GM23338 (cell line): ENCODE results near the gene DAPK1. TPM values are rescaled to one million over a fixed set of nuclear protein-coding genes. Genes with fewer than 3 reads are reported as not detected.

ENCODE experiments used
- ATAC-seq: fragments of 200-7000 bp; cut with Tn5 transposase; 3 replicates; pipeline ENCODE4 v1.9.1; 2020
- DNase-seq: peaks from one replicate; pipeline ENCODE4 v3.0.0-alpha.2; 2015; ENCODE audit warnings: low spot score
- H2AFZ ChIP-seq: fragments of 200-600 bp; sonication (generic); 2 replicates; pipeline ENCODE4 v1.8.0; 2016; ENCODE audit warnings: antibody characterized with exemption, mild to moderate bottlenecking, moderate library complexity
- H3F3A ChIP-seq: fragments of 200-600 bp; sonication (generic); replicated peaks from 2 replicates; pipeline ENCODE4 v1.8.0; 2017; ENCODE audit warnings: antibody characterized with exemption, mixed run types, low read depth
- H3K27ac ChIP-seq: fragments of 200-600 bp; sonication (generic); 2 replicates; pipeline ENCODE4 v1.6.1; 2016; ENCODE audit warnings: low read depth
- H3K27me3 ChIP-seq: fragments of 200-600 bp; sonication (generic); 2 replicates; pipeline ENCODE4 v1.8.0; 2016; ENCODE audit warnings: mild to moderate bottlenecking, mixed run types, moderate library complexity; ENCODE audit not compliant: insufficient read depth
- H3K36me3 ChIP-seq: fragments of 200-600 bp; sonication (generic); 2 replicates; pipeline ENCODE4 v1.8.0; 2016; ENCODE audit warnings: mild to moderate bottlenecking; ENCODE audit not compliant: insufficient read depth
- H3K4me1 ChIP-seq: fragments of 200-600 bp; sonication (generic); 2 replicates; pipeline ENCODE4 v1.8.0; 2016; ENCODE audit warnings: mild to moderate bottlenecking, moderate library complexity; ENCODE audit not compliant: insufficient read depth
- H3K4me2 ChIP-seq: fragments of 200-600 bp; sonication (generic); 2 replicates; pipeline ENCODE4 v1.7.1; 2017; ENCODE audit warnings: mixed run types
- H3K4me3 ChIP-seq: fragments of 200-600 bp; sonication (generic); 2 replicates; pipeline ENCODE4 v1.6.1; 2016; ENCODE audit warnings: mixed run types
- H3K79me2 ChIP-seq: fragments of 200-600 bp; sonication (generic); replicated peaks from 2 replicates; pipeline ENCODE4 v1.8.0; 2017; ENCODE audit warnings: mild to moderate bottlenecking; ENCODE audit not compliant: insufficient read depth
- H3K9me2 ChIP-seq: fragments of 200-600 bp; sonication (generic); 2 replicates; pipeline ENCODE4 v1.8.0; 2017; ENCODE audit not compliant: insufficient read depth
- H4K20me1 ChIP-seq: fragments of 200-600 bp; sonication (generic); replicated peaks from 2 replicates; pipeline ENCODE4 v1.8.0; 2017; ENCODE audit warnings: mild to moderate bottlenecking; ENCODE audit not compliant: insufficient read depth
- H3K27ac Mint-ChIP-seq: 2 replicates; pipeline ENCODE4 v1.8.0; 2020; ENCODE audit warnings: inconsistent platforms, mild to moderate bottlenecking, moderate library complexity, mixed read lengths
- H3K27me3 Mint-ChIP-seq: 3 replicates; pipeline ENCODE4 v1.8.0; 2022; ENCODE audit warnings: low read depth, mild to moderate bottlenecking, moderate library complexity, mixed read lengths, inconsistent platforms; ENCODE audit not compliant: insufficient read depth, poor library complexity
- H3K36me3 Mint-ChIP-seq: 3 replicates; pipeline ENCODE4 v1.8.0; 2021; ENCODE audit warnings: low read depth, mild to moderate bottlenecking, inconsistent platforms, moderate library complexity, mixed read lengths
- H3K4me1 Mint-ChIP-seq: 3 replicates; pipeline ENCODE4 v1.8.0; 2020; ENCODE audit warnings: mild to moderate bottlenecking, inconsistent platforms, mixed read lengths
- H3K4me3 Mint-ChIP-seq: 3 replicates; pipeline ENCODE4 v1.8.0; 2021; ENCODE audit warnings: moderate library complexity, mild to moderate bottlenecking, inconsistent platforms, mixed read lengths
- H3K9me3 Mint-ChIP-seq: 3 replicates; pipeline ENCODE4 v1.8.0; 2020; ENCODE audit warnings: moderate library complexity, mild to moderate bottlenecking, inconsistent platforms, mixed read lengths
- CREB1 ChIP-seq: fragments of 250-450 bp; sonication (Bioruptor Pico); IDR thresholded peaks from 2 replicates; pipeline ENCODE4 v1.5.0; 2020; ENCODE audit warnings: low read depth, mild to moderate bottlenecking, moderate library complexity
- CTCF ChIP-seq, 2 experiments: fragments of 200-600 bp in 1 of 2; sonication (generic) in 1 of 2; conservative IDR thresholded peaks; 2 replicates each; pipeline versions ENCODE4 v1.5.1 to v1.6.1; 2016 to 2017; ENCODE audit warnings: antibody characterized with exemption in 2 of 2, low read depth in 2 of 2, mild to moderate bottlenecking in 2 of 2, moderate library complexity in 1 of 2
- ETS1 ChIP-seq: IDR thresholded peaks from 2 replicates; pipeline ENCODE4 v1.6.1; 2016; ENCODE audit warnings: antibody characterized with exemption
- EZH2 ChIP-seq: fragments of 200-600 bp; sonication (generic); IDR thresholded peaks from one replicate; pipeline ENCODE4 v1.8.0; 2017; ENCODE audit warnings: antibody characterized with exemption, mild to moderate bottlenecking, low read depth; ENCODE audit not compliant: unreplicated experiment
- EZH2phosphoT487 ChIP-seq: fragments of 200-600 bp; sonication (generic); IDR thresholded peaks from one replicate; pipeline ENCODE4 v1.8.1; 2018; ENCODE audit warnings: antibody characterized with exemption; ENCODE audit not compliant: unreplicated experiment
- JUNB ChIP-seq: IDR thresholded peaks from one replicate; pipeline ENCODE4 v1.6.1; 2016; ENCODE audit warnings: antibody characterized with exemption; ENCODE audit not compliant: unreplicated experiment
- REST ChIP-seq: IDR thresholded peaks from one replicate; pipeline ENCODE4 v1.6.1; 2018; ENCODE audit warnings: antibody characterized with exemption; ENCODE audit not compliant: unreplicated experiment
- STAT1 ChIP-seq: IDR thresholded peaks from one replicate; pipeline ENCODE4 v1.6.1; 2016; ENCODE audit warnings: antibody characterized with exemption; ENCODE audit not compliant: unreplicated experiment
- ZNF114 ChIP-seq: fragments of 250-450 bp; sonication (Bioruptor Pico); IDR thresholded peaks from 2 replicates; pipeline ENCODE4 v1.5.0; 2020; ENCODE audit warnings: mild to moderate bottlenecking, moderate library complexity
- polyA plus RNA-seq: library from polyadenylated mRNA; unstranded; fragments of >200 nt; fragmentation: Nextera tagmentation; extraction: Ambion mirVana; gene quantifications from 2 replicates; pipeline ENCODE4 v1.2.1, GENCODE V29; 2016
- total RNA-seq: library from RNA; depleted of rRNA; stranded (reverse); fragments of >200 nt; shearing (Covaris generic); gene quantifications from 2 replicates; pipeline ENCODE4 v1.2.3, GENCODE V29; 2014

The DAPK1 gene
- total and polyA plus RNA-seq, 2 experiments from 2014 or later: 37.0 to 134 TPM

- TF ChIP-seq REST (no peak), ZNF114 (CRISPR knock-in tag) (no peak), CTCF (conservative IDR thresholded peaks at IDR 0.05; ENCODE audit: low read depth in 2 of 2) (no peak), CREB1 (CRISPR knock-in tag) (no peak), STAT1 (no peak), JUNB (no peak)
Measured at GRCh38 chr9:87704342-87704741, 206.7 kb downstream of the DAPK1 start (continued).

- Histone ChIP-seq H4K20me1 (no peaks in the 10 kb centered on the region; the same call in 1 of the 2 replicates), H3K4me1 (no peaks in the 10 kb centered on the region), H3K4me3 (no peak overlapping the region), H3F3A (no peaks in the 10 kb centered on the region; the same call in 1 of the 2 replicates), H2AFZ (no peak overlapping the region), H3K79me2 (no peaks in the 10 kb centered on the region), H3K36me3 (peaks cover 21% of the 10 kb centered on the region), H3K4me2 (no peak overlapping the region), H3K27me3 (no peaks in the 10 kb centered on the region), H3K27ac (no peak overlapping the region), H3K9me2 (no peaks in the 10 kb centered on the region)
- Mint-ChIP-seq H3K27ac (no peak overlapping the region), H3K36me3 (peaks cover 64% of the 10 kb centered on the region), H3K27me3 (peaks cover 6% of the 10 kb centered on the region), H3K9me3 (no peaks in the 10 kb centered on the region), H3K4me1 (no peaks in the 10 kb centered on the region; the same call in 1 of the 3 replicates), H3K4me3 (no peak overlapping the region)
- ATAC-seq (no peak), DNase-seq (no peak)
- TF ChIP-seq CTCF (conservative IDR thresholded peaks at IDR 0.05; ENCODE audit: low read depth in 2 of 2) (no peak), ETS1 (no peak), EZH2phosphoT487 (no peak), STAT1 (no peak), EZH2 (no peak), ZNF114 (CRISPR knock-in tag) (no peak)
Measured at GRCh38 chr9:87706066-87706739, 208.5 kb downstream of the DAPK1 start.
